HEK293T (cell line): ENCODE measurements around the gene ATP5MC3.

Experiments
- ARNT ChIP-seq: fragments of 450-650 bp; IDR thresholded peaks from 2 replicates; pipeline ENCODE4 v1.6.1; 2017; ENCODE audit warnings: mild to moderate bottlenecking
- BHLHE40 ChIP-seq: fragments of 450-650 bp; IDR thresholded peaks from 2 replicates; pipeline ENCODE4 v1.6.1; 2016; ENCODE audit warnings: mild to moderate bottlenecking, moderate library complexity, borderline replicate concordance
- CTBP1 ChIP-seq: fragments of 450-650 bp; IDR thresholded peaks from 2 replicates; pipeline ENCODE4 v1.6.1; 2016; ENCODE audit warnings: borderline replicate concordance
- ELF4 ChIP-seq: fragments of 450-650 bp; IDR thresholded peaks from 2 replicates; pipeline ENCODE4 v1.6.1; 2017; ENCODE audit warnings: antibody characterized with exemption
- FOXA1 ChIP-seq: fragments of 450-650 bp; IDR thresholded peaks from 2 replicates; pipeline ENCODE4 v1.6.1; 2016; ENCODE audit warnings: mild to moderate bottlenecking
- FOXK2 ChIP-seq: fragments of 450-650 bp; IDR thresholded peaks from 2 replicates; pipeline ENCODE4 v1.6.1; 2016; ENCODE audit warnings: mild to moderate bottlenecking
- FOXM1 ChIP-seq: fragments of 450-650 bp; IDR thresholded peaks from 2 replicates; pipeline ENCODE4 v1.6.1; 2017; ENCODE audit warnings: mild to moderate bottlenecking, borderline replicate concordance
- HDGF ChIP-seq: fragments of 450-650 bp; IDR thresholded peaks from 2 replicates; pipeline ENCODE4 v1.6.1; 2017; ENCODE audit warnings: antibody characterized with exemption, borderline replicate concordance
- NFRKB ChIP-seq: fragments of 450-650 bp; IDR thresholded peaks from 2 replicates; pipeline ENCODE4 v1.6.1; 2016; ENCODE audit warnings: mild to moderate bottlenecking, moderate library complexity
- SP1 ChIP-seq: fragments of 450-650 bp; IDR thresholded peaks from 2 replicates; pipeline ENCODE4 v1.6.1; 2017
- SUZ12 ChIP-seq: fragments of 450-650 bp; IDR thresholded peaks from 2 replicates; pipeline ENCODE4 v1.6.1; 2016; ENCODE audit warnings: mild to moderate bottlenecking
- TARDBP ChIP-seq: fragments of 450-650 bp; IDR thresholded peaks from 2 replicates; pipeline ENCODE4 v1.6.1; 2016
- ZNF384 ChIP-seq: fragments of 450-650 bp; IDR thresholded peaks from 2 replicates; pipeline ENCODE4 v1.6.1; 2016

DNA sequence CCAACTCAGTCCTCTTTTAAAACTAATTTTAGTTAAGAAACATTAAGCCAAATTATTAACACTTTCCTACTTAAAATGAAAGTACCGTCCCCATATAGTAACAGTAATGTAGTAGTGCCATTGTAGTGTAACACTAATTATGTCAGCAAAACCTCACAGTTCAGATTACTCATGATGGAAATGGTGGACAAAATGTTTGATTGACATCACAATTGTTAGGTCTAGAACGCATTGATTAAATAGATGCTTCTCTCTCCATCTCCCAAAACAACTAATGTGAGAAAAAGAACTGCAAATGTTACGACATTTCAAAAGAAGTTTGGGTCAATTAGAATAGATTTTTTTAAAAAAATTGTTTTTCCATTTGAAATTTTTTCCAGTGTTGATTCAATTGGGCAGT, 12.3 kb downstream of the ATP5MC3 start:
- TF ChIP-seq FOXA1 (no peak), SUZ12 (no peak), TARDBP (no peak), HDGF (no peak), SP1 (no peak), ZNF384 (no peak), FOXK2 (no peak), ELF4 (no peak), NFRKB (no peak), ARNT (no peak), CTBP1 (no peak), FOXM1 (no peak), BHLHE40 (no peak)
